Progenitor cell of endocrine pancreas (in vitro differentiated cells): Measurements from ENCODE around the gene ENGASE. TPM values are rescaled to one million over a fixed set of nuclear protein-coding genes. Genes with fewer than 3 reads are reported as not detected.

ENCODE experiments used
- DNase-seq: peaks from one replicate; pipeline ENCODE4 v3.0.0; 2021; ENCODE audit warnings: low spot score; ENCODE audit not compliant: unreplicated experiment
- H3K27ac Mint-ChIP-seq: 2 replicates; pipeline ENCODE4 v1.8.0; 2021; ENCODE audit warnings: mild to moderate bottlenecking, moderate library complexity, mixed read lengths
- H3K27me3 Mint-ChIP-seq: 2 replicates; pipeline ENCODE4 v1.8.0; 2021; ENCODE audit warnings: mixed read lengths
- H3K36me3 Mint-ChIP-seq: 2 replicates; pipeline ENCODE4 v1.8.0; 2022; ENCODE audit warnings: mixed read lengths; ENCODE audit not compliant: insufficient read depth
- H3K4me1 Mint-ChIP-seq: 2 replicates; pipeline ENCODE4 v1.8.0; 2021; ENCODE audit warnings: low read depth, mixed read lengths
- H3K4me3 Mint-ChIP-seq: 2 replicates; pipeline ENCODE4 v1.8.0; 2021; ENCODE audit warnings: low read depth, mild to moderate bottlenecking, moderate library complexity, mixed read lengths
- H3K9me3 Mint-ChIP-seq: 2 replicates; pipeline ENCODE4 v1.8.0; 2021; ENCODE audit warnings: low read depth, mixed read lengths
- total RNA-seq: library from RNA; stranded (reverse); gene quantifications from 2 replicates; pipeline ENCODE4 v1.2.1, GENCODE V29; 2021
- TF ChIP-seq, protein P1 (sequence below): fragments of 200-600 bp; sonication (generic); IDR thresholded peaks from one replicate; pipeline ENCODE4 v1.5.0; 2021; ENCODE audit warnings: antibody characterized with exemption, mild to moderate bottlenecking; ENCODE audit not compliant: unreplicated experiment

ENGASE gene
- total RNA-seq, 1 donor from 2014 or later: 52.4 TPM

- peaks cover 24% of the 10 kb centered on the region for H3K27me3 Mint-ChIP-seq
- no peak overlapping the region for H3K27ac Mint-ChIP-seq
- H3K36me3 Mint-ChIP-seq: no peaks in the 10 kb centered on the region
- no peaks in the 10 kb centered on the region for H3K9me3 Mint-ChIP-seq
- TF ChIP-seq, protein P1, sequence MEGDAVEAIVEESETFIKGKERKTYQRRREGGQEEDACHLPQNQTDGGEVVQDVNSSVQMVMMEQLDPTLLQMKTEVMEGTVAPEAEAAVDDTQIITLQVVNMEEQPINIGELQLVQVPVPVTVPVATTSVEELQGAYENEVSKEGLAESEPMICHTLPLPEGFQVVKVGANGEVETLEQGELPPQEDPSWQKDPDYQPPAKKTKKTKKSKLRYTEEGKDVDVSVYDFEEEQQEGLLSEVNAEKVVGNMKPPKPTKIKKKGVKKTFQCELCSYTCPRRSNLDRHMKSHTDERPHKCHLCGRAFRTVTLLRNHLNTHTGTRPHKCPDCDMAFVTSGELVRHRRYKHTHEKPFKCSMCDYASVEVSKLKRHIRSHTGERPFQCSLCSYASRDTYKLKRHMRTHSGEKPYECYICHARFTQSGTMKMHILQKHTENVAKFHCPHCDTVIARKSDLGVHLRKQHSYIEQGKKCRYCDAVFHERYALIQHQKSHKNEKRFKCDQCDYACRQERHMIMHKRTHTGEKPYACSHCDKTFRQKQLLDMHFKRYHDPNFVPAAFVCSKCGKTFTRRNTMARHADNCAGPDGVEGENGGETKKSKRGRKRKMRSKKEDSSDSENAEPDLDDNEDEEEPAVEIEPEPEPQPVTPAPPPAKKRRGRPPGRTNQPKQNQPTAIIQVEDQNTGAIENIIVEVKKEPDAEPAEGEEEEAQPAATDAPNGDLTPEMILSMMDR: no peak
- H3K4me1 Mint-ChIP-seq: no peaks in the 10 kb centered on the region
- no peak overlapping the region for H3K4me3 Mint-ChIP-seq
- DNase-seq: no peak
Measured at GRCh38 chr17:79125503-79125902, 50.9 kb downstream of the ENGASE start.

DNA sequence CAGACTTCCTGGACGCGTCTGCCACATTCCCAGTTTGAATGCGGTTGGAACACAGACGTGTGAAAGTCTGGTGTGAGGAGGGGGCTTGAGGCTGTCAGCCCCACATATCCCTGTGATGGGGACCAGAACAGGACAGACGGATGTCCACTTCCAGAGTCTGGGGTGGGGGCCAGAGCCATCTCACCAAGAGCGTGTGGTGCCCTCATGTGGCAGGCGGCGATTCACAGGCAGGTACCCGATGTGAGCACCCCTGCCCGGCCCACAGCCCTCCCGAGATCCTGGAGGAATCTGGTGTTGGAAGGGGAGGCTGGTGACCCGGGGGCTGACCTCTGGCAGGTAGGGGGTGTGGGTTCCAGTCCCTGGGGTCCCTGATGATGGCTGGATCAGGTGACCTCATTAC lies 51.5 kb downstream of the ENGASE start:
- Mint-ChIP-seq H3K9me3 (no peaks in the 10 kb centered on the region), H3K4me1 (no peaks in the 10 kb centered on the region), H3K4me3 (no peak overlapping the region), H3K36me3 (no peaks in the 10 kb centered on the region), H3K27ac (no peak overlapping the region), H3K27me3 (peaks cover 24% of the 10 kb centered on the region)
- TF ChIP-seq, protein P1: no peak
- no peak for DNase-seq

DNA sequence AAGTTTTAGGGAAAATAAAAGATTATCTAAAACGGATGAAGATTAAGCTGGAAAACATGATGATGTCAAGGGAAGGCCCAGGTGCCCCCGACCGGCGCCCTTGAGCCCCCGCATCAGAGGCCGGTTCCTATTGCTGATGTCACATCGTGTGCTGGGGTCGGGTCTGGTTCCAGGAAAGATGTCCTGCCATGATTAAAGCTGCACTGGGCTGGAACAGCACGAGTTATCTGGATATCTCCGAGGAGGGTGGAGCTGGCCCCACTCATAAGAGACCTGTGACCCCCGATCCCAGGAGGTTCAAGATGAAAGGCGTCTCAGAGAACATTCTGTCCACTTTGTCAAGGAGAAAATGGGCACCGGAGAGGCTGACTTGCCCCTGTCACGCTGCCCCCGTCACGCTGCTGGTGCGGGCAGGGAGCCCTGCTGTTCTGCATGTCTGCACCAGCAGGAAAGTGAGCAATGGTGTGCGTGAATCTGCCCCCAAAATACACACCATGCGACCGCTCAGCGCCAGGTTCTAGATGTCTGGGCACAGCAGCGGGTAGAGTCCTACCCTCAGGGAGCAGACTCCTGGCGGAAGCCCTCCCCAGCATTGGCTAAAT lies 53.0 kb downstream of the ENGASE start:
- H3K36me3 Mint-ChIP-seq: no peaks in the 10 kb centered on the region
- no peak overlapping the region for H3K4me3 Mint-ChIP-seq
- H3K27me3 Mint-ChIP-seq: peaks cover 24% of the 10 kb centered on the region
- no peak for DNase-seq
- TF ChIP-seq, protein P1: no peak
- no peaks in the 10 kb centered on the region for H3K4me1 Mint-ChIP-seq
- H3K27ac Mint-ChIP-seq: no peak overlapping the region
- H3K9me3 Mint-ChIP-seq: no peaks in the 10 kb centered on the region

DNA sequence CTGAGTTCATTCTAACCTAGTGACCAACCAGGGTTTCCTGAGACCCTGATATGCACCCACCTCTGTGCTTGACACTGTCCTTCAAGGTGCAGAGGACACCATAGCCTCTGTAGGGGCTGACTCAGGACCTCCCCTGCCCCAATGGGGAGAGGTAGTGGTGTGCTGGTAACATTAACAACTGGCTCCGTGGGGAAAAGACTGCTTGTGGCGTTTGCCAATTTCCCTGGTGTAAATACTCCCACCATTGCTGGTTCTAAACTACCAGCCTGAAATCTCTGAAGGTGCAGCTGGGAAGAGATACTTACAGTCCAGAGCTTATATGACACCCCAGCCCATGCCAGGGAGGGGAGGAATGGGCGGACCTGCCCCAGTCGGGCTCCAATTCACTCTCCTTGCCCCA lies 54.9 kb downstream of the ENGASE start:
- Mint-ChIP-seq H3K36me3 (no peaks in the 10 kb centered on the region), H3K27ac (no peak overlapping the region), H3K4me1 (no peaks in the 10 kb centered on the region), H3K4me3 (no peak overlapping the region), H3K27me3 (peaks cover 24% of the 10 kb centered on the region), H3K9me3 (no peaks in the 10 kb centered on the region)
- DNase-seq: no peak
- TF ChIP-seq, protein P1: no peak

GRCh38 chr17:79130536-79131273 lies 56.1 kb downstream of the ENGASE start:
- no peaks in the 10 kb centered on the region for H3K36me3 Mint-ChIP-seq
- H3K9me3 Mint-ChIP-seq: no peaks in the 10 kb centered on the region
- peaks cover 24% of the 10 kb centered on the region for H3K27me3 Mint-ChIP-seq
- TF ChIP-seq, protein P1: no peak
- H3K27ac Mint-ChIP-seq: no peak overlapping the region
- no peak overlapping the region for H3K4me3 Mint-ChIP-seq
- H3K4me1 Mint-ChIP-seq: no peaks in the 10 kb centered on the region
- DNase-seq: no peak
